ENCODE data around the gene MTMR6. TPM values are rescaled to one million over a fixed set of nuclear protein-coding genes. Genes with fewer than 3 reads are reported as not detected.
A peak's percentile ranks its signal among the peaks of the same experiment; 100 is the strongest.

MTMR6 gene
- total RNA-seq, 2 donors from 2014 or later = 6.3 to 7.7 TPM

GRCh38 chr13:25214491-25215252 is 72.6 kb downstream of the MTMR6 start:
- no peaks in the 10 kb centered on the region for H3K36me3 Mint-ChIP-seq (ENCODE audit: low read depth)
- no peak overlapping the region for H3K4me3 Mint-ChIP-seq
- TF ChIP-seq CTCF (conservative IDR thresholded peaks at IDR 0.05) = no peak
- Histone ChIP-seq H3K27ac (ENCODE audit: low read depth, low read length) (no peak overlapping the region), H3K4me3 (ENCODE audit: low read length) (no peak overlapping the region), H3K36me3 (ENCODE audit: control insufficient read depth, insufficient read depth, low read length) (no peaks in the 10 kb centered on the region), H3K9me3 (ENCODE audit: control insufficient read depth, low read length) (no peaks in the 10 kb centered on the region), H3K27me3 (ENCODE audit: control insufficient read depth, insufficient read depth, low read length, poor library complexity, severe bottlenecking) (no peaks in the 10 kb centered on the region), H3K4me1 (ENCODE audit: control insufficient read depth, insufficient read depth, low read length) (no peaks in the 10 kb centered on the region), H3K9ac (ENCODE audit: extremely low read depth, low read length, poor library complexity, severe bottlenecking) (no peak overlapping the region)
- no peaks in the 10 kb centered on the region for H3K4me1 Mint-ChIP-seq
- no peak overlapping the region for H3K27ac Mint-ChIP-seq
- no peaks in the 10 kb centered on the region for H3K9me3 Mint-ChIP-seq
- 82 to 85% methylated on average over 2 to 6 of the region's 6 CpGs for WGBS, 2 experiments (ENCODE audit: insufficient coverage in 1 of 2, insufficient read length in 1 of 2)
- no peaks in the 10 kb centered on the region for H3K27me3 Mint-ChIP-seq (ENCODE audit: insufficient read depth)
- no peak for DNase-seq

DNA sequence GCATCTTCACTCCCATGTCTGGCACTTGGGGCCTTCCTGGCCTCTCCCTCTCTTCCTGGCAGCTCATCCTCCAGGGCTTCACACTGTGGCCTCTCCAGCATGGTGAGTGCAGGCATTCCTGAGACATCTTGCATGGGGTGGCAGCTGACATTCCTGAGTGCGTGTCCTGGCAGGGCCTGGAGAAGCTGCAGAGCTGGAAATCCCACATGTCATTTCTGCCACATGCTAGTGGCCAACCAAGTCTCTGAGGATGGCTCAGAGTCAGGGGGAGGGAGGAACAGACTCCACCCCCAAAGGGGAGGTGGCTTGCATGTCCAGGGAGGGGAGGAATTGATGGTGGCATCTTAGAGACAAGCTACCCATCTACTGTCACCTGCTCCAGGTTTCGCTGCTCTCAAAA is 73.6 kb downstream of the MTMR6 start:
- Histone ChIP-seq H3K27ac (ENCODE audit: low read depth, low read length) (no peak overlapping the region), H3K9me3 (ENCODE audit: control insufficient read depth, low read length) (no peaks in the 10 kb centered on the region), H3K9ac (ENCODE audit: extremely low read depth, low read length, poor library complexity, severe bottlenecking) (no peak overlapping the region), H3K27me3 (ENCODE audit: control insufficient read depth, insufficient read depth, low read length, poor library complexity, severe bottlenecking) (no peaks in the 10 kb centered on the region), H3K4me1 (ENCODE audit: control insufficient read depth, insufficient read depth, low read length) (no peaks in the 10 kb centered on the region), H3K4me3 (ENCODE audit: low read length) (no peak overlapping the region), H3K36me3 (ENCODE audit: control insufficient read depth, insufficient read depth, low read length) (no peaks in the 10 kb centered on the region)
- Mint-ChIP-seq H3K4me1 (no peaks in the 10 kb centered on the region), H3K36me3 (ENCODE audit: low read depth) (no peaks in the 10 kb centered on the region), H3K4me3 (no peak overlapping the region), H3K27me3 (ENCODE audit: insufficient read depth) (no peaks in the 10 kb centered on the region), H3K9me3 (no peaks in the 10 kb centered on the region), H3K27ac (no peak overlapping the region)
- peak; percentile 49 for DNase-seq
- TF ChIP-seq CTCF (conservative IDR thresholded peaks at IDR 0.05) = no peak
- WGBS, 2 experiments (ENCODE audit: insufficient coverage in 1 of 2, insufficient read length in 1 of 2) = 93 to 100% methylated on average over 1 to 2 of the region's 2 CpGs

DNA sequence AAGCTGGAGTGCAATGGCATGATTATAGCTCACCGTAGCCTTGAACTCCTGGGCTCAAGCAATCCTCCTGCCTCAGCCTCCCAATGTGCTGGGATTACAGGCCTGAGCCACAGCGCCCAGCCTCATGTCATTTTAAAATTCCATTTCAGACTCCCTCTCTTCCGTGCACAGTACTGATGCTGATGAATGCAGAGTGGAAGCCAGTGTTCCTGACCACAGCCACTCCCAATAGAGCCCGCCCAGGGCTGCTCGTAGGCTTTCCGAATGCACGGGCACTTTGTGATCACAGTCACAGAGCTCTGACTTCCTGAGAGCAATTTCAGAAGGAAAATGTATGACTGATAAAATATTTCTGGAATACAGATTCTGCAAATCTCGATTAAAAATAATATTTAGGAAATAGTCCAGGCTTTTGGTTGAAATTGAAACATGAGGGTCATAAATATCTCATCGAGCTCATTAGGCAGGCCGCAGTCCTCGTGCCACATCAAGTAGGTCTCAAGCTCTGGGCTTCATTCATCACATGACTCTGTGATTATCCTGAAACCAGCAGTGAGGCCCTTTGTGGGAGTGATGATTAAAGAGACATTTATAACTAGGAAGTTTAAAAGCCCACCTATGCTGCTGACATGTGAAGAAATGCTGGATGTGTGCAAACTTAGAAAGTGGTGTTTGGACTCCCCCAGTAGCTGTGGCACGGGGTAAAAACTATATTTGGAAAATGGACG is 76.3 kb downstream of the MTMR6 start:
- H3K36me3 Mint-ChIP-seq (ENCODE audit: low read depth) = no peaks in the 10 kb centered on the region
- DNase-seq = no peak
- Histone ChIP-seq H3K27ac (ENCODE audit: low read depth, low read length) (no peak overlapping the region), H3K9me3 (ENCODE audit: control insufficient read depth, low read length) (no peaks in the 10 kb centered on the region), H3K9ac (ENCODE audit: extremely low read depth, low read length, poor library complexity, severe bottlenecking) (no peak overlapping the region), H3K36me3 (ENCODE audit: control insufficient read depth, insufficient read depth, low read length) (no peaks in the 10 kb centered on the region), H3K4me3 (ENCODE audit: low read length) (no peak overlapping the region), H3K27me3 (ENCODE audit: control insufficient read depth, insufficient read depth, low read length, poor library complexity, severe bottlenecking) (no peaks in the 10 kb centered on the region), H3K4me1 (ENCODE audit: control insufficient read depth, insufficient read depth, low read length) (no peaks in the 10 kb centered on the region)
- peaks cover 3% of the 10 kb centered on the region for H3K27me3 Mint-ChIP-seq (ENCODE audit: insufficient read depth)
- TF ChIP-seq CTCF (conservative IDR thresholded peaks at IDR 0.05) = no peak
- WGBS, 2 experiments (ENCODE audit: insufficient coverage in 1 of 2, insufficient read length in 1 of 2) = 90 to 95% methylated on average over 11 to 13 of the region's 13 CpGs
- no peaks in the 10 kb centered on the region for H3K4me1 Mint-ChIP-seq
- no peaks in the 10 kb centered on the region for H3K9me3 Mint-ChIP-seq
- no peak overlapping the region for H3K27ac Mint-ChIP-seq
- H3K4me3 Mint-ChIP-seq = no peak overlapping the region
